GM20000 (cell line): Measurements from ENCODE around the gene POLR1E.
"Not testable (repeated sequence)": the region's sequence is repeated elsewhere in the genome, so short reads cannot be mapped to it uniquely, and the experiment has no call there.

Experiments
- DNase-seq: peaks from one replicate; pipeline ENCODE4 v3.0.0; 2012; ENCODE audit warnings: low spot score
- CTCF ChIP-seq: IDR thresholded peaks from 2 replicates; pipeline ENCODE4 v1.5.1; 2012; ENCODE audit warnings: mild to moderate bottlenecking, control low read depth; ENCODE audit errors: extremely low read depth, missing control alignments

The POLR1E gene

DNA sequence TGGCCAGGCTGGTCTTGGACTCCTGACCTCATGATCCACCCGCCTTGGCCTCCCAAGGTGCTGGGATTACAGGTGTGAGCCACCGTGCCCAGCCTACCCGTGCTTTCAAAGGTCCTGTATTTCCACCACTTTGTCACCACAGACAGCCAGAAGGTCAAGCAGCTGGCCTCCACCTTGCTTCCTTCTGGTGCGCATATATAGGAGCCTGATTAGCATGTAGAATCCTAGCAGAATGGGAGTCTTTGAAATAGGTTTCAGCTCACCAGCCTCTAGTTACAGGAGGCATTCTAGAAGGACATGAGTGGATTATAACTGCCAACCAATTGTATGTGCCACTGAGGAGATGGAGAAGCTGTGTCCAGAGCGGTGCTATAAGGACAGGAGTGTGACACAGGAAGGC lies 18.9 kb downstream of the POLR1E start:
- no peak for DNase-seq
- TF ChIP-seq CTCF: no peak

GRCh38 chr9:37507566-37508134 lies 21.9 kb downstream of the POLR1E start:
- DNase-seq: no peak
- no peak for TF ChIP-seq CTCF

GRCh38 chr9:37508135-37508833 lies 22.5 kb downstream of the POLR1E start:
- no peak for DNase-seq

DNA sequence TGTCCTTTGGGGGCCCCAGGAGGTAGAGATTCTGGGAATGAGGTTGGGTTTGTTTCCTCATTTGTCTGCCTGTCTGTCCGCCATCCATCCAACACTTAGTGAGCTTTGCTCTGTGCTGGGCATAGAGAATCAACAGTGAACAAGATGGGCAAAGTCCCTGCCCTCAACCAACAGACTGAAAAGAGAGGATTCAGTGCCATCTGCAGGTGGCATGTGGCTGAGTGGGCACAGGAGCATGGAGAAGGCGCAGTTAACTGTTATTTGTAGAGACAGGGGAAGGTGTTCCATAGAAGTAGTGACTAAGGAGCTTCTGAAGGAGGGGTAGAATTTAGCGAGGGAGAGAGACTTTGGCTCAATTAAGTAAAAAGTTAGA lies 23.1 kb downstream of the POLR1E start:
- no peak for TF ChIP-seq CTCF
- no peak for DNase-seq

More at GRCh38 chr9:37508135-37508833, 22.5 kb downstream of the POLR1E start:
- TF ChIP-seq CTCF: no peak

DNA sequence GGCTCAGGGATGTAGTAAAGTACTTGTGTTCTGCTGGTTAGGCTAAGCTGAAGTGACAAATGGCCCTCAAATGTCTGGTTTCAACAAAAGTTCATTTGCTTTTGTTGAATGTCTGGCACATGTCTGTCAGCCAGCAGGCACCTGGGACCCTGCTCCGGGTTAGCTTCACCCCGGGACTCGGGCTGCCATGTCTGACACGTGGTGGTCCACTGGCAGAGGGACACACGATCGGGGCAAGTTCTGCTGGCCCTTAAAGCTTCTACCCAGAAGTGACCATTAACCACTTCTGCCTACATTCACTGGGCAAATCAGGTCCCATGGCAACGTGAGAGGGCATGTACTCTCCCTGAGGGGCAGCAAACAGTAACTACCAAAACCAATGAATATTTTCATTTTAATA lies 23.8 kb downstream of the POLR1E start:
- DNase-seq: no peak
- no peak for TF ChIP-seq CTCF

GRCh38 chr9:37510053-37510452 lies 24.3 kb downstream of the POLR1E start:
- not testable (repeated sequence) for DNase-seq

- TF ChIP-seq CTCF: peak; percentile 40
- DNase-seq: peak; percentile 39
These were observed 25.6 kb downstream of the POLR1E start for GRCh38 chr9:37511016-37512010.
